GM11168 (cell line): ENCODE measurements around the gene EMID1.

ENCODE experiments used
- in situ Hi-C: fragments of 300-500 bp; cut with MboI; formaldehyde crosslinking; loops from one replicate; pipeline ENCODE4 v1.12.0; 2022; ENCODE audit warnings: low sequenced_read_pairs; ENCODE audit not compliant: unreplicated experiment

Gene EMID1

GRCh38 chr22:29272624-29273023 lies 66.9 kb downstream of the EMID1 start:
- in situ Hi-C loops: no loop called here

- in situ Hi-C loops: no loop called here
Measured at GRCh38 chr22:29275167-29275566, 69.5 kb downstream of the EMID1 start.

- in situ Hi-C loops: no loop called here
Measured at GRCh38 chr22:29275819-29276565, 70.3 kb downstream of the EMID1 start.

DNA sequence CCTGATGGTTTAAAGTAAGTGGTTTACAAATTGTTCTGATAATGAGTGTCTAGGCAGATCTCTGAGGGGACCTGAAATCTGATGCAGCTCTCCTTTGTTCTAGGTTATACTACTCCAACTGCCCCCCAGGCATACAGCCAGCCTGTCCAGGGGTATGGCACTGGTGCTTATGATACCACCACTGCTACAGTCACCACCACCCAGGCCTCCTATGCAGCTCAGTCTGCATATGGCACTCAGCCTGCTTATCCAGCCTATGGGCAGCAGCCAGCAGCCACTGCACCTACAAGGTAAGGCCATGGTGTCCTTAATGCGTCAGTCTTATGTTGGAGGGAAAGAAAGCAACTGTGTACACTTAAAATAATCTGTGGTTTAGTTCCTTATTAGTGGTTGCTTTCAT lies 72.2 kb downstream of the EMID1 start:
- in situ Hi-C loops: no loop called here

DNA sequence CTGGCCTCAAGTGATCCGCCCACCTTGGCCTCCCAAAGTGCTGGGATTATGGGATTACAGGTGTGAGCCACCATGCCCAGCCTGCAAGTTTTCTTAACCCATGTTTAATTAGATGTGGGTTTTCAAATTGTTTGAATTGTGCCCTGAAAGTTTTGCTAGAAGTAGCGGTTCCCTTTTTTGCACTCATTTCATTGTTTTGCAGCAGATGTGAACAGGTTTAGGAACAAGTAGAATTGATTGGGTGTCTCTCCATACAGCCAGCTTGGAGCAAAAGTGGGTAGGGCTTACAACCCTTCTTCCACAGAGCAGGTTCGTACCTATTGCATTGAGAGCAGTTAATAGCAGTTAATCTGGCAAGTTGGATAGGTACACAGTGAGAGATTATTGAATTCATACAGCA lies 78.5 kb downstream of the EMID1 start:
- in situ Hi-C loops: no loop called here

DNA sequence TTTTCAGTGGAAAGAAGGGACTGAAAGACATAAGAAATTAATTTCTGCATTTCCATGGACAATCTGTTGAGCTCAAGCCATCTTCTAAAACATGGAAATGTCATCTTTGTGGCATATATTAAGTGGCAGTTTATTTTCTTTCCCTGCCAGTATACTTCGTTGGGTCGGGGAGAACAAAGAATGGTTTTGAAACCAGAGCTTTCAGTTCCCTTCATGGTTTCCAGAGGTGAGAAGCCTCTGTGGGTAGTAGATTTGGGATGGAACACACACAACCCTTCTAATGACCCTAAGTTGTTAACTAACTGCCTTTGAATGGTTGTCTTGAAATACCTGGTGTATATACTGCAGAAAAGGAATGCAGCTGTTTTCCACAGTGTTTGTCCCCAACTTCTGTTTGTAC lies 83.1 kb downstream of the EMID1 start:
- in situ Hi-C loops: no loop called here

DNA sequence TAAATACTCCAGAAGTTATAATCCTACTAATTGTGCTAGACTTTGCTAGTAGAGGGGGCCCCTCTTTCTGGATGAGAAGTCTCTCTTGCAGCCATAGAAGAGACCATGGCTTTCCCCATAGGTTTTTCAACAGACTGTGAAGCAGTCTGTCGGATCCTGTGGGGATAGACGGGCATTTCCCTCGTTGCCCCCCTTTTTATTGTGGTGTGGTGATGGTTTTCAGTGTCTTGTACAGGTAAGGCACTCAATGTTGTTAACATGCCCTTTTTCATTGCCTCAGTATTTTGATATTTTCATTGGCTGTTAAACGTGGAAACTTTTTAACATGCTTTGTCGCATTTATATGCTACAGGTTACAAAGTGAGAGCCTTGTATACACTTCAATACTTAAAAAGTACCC lies 84.4 kb downstream of the EMID1 start:
- in situ Hi-C loops: no loop called here

- in situ Hi-C loops: no loop called here
Measured at GRCh38 chr22:29291215-29291614, 85.5 kb downstream of the EMID1 start.

- in situ Hi-C loops: no loop called here
Measured at GRCh38 chr22:29292379-29292778, 86.7 kb downstream of the EMID1 start.

GRCh38 chr22:29298641-29299040 lies 92.9 kb downstream of the EMID1 start:
- in situ Hi-C loops: no loop called here

GRCh38 chr22:29299136-29299900 lies 93.6 kb downstream of the EMID1 start:
- in situ Hi-C loops: no loop called here

- in situ Hi-C loops: no loop called here
Measured at GRCh38 chr22:29300467-29300806, 94.7 kb downstream of the EMID1 start.

- in situ Hi-C loops: no loop called here
Measured at GRCh38 chr22:29300807-29301601, 95.3 kb downstream of the EMID1 start.

DNA sequence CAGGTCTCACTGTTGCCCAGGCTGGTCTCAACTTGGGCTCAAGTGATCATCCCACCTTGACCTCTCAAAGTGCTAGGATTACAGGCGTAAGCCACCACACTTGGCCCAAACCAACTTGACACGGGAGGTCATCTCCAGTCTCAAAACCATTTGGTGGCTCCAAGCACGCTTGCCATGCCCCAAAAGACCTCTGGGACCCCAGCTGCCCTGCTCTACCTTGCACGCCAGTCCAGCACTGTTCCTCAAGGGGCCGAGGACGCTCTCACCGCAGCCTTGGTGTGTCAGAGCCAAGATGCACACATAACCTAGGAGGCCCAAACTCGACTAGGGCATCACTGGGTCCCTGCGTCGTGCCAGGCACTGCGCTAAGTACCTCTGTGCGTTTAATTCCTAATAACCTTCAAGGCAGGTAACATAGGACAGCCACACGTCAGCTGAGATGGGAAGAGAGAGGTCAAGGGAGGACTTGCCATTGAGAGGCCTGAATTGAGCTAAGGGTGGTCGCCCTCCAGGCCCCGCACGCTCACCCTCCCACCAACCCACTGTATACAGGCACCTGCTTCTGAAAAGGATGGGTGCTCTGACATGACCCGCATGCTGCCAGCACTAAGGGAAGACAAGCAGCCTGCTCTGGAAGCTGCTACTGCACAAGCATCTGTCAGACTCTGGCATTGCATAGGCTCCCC lies 96.2 kb downstream of the EMID1 start:
- in situ Hi-C loops: no loop called here

DNA sequence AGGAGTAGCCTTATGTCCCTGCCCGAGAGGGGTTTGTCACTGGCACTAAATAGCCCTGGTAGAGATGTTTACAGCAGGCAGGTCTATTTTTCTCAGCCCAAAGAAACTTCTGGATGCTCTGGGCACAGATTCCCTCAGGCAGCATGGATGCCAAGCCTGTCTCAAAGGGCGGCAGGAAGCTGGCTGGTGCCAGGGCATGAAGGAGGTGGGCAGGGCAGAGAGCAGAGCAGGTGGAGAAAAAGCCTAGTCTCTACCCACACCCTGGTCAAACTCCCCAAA lies 96.6 kb downstream of the EMID1 start:
- in situ Hi-C loops: no loop called here

DNA sequence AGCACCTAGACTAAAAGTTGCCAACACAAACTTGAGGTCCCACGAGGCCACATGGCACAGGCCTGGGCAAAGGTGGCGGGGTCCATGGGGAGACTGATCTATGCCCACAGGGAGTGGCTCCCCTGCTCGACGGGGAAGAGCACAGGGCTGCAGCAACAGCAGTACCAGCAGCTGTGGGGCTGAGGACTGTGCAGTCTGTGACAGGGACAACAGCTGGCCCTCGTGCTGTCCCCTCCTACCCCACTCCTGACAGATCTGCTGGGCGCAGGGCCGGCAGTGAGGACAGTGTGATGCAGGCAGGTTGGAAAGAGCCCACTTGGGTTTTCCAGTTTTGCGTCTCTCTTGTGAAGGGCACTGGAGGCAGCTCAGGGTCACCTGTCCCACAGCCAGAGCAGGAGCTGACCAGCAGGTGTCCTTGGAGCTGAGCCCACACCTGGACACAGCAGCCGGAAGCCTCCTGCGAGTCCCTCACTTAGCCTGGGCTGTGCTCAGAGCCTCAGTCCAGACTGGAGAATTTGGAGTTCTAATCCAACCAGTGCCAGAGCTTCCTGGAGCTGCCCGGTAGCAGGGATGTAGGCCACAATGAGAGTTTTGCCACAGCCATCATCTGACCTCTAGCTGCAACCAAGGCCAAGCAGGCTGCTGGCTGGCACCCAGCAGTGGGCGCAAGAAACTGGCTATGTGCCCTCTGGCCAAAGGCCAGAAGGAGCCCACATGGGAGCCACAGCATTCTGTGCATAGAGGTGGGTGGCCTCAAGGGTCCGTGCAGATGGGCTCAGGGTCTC lies 97.2 kb downstream of the EMID1 start:
- in situ Hi-C loops: no loop called here

GRCh38 chr22:29305836-29306174 lies 100.1 kb downstream of the EMID1 start:
- in situ Hi-C loops: no loop called here

DNA sequence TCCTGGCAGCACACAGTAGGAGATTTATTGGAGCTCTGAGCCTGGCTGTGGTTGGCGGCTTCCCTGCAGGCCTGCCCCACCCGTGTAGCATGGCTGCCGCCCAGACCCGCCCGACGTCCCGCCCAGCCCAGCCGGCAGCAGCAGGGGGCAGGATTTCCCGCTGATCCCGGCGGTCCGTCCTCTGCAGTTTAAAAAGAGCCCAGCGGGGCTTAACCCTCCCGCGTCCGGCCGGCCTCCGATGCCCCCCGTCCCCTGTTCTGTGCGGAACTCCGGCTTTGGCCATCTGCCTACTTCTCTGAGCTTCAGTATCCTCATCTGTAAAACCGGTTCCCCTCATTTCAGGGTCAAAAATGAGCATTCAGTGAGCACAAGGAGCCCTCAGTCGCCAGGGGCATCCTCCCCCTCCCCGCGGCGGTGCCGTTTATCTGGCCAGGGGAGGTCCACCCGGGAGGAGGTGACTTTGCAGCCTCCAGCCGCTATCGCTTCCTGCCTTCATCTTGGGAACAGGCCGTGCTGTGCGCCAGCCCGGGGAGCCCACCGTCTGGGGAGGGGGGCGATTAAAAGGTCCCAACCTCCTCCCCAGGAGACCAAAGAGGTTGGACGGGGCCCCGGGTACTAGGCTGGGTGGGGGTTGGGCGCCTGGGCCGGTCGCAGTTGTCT lies 100.6 kb downstream of the EMID1 start, which contains the start of gene GAS2L1:
Gene GAS2L1, plus strand, starts transcription at position 476 of the 660 bp plus-strand sequence. CDS start 1,456 bp downstream, outside the sequence.
- in situ Hi-C loops: no loop called here

DNA sequence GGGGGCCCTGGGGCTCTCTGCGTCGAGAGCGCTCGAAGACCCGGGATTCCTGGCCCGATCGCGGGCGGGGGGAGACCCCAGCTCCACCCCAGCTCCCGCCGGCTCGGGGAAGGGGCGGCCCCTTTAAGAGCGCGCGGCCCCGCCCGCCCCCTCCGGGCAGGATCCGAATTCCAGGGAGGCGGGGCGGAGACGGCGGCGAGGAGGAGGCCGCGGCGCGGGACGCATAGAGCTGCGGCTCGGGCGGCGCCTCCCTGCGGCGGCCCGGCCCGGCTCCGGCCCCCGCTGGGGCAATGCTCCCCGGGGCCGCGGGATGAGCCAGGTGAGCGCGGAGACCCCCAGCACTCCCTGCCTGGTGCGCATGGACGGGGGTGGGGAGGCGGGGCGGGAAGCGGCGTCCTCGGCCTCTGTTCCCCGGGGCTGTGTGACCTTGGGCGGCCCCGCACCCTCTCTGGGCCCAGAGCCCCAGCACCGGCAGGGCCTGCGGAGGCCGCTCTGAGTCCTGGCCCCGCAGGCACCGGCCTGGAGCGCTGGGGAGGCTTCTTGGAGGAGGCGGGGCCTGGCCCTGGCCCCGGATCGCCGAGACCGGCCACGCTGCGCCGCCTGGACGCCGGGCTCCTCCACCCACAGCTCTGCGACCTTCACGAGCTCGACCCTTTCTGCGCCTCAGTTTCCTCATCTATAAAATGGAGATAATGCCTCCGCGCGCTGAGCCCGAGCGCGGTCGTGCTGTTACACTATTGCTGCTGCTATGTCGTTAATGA lies 101.3 kb downstream of the EMID1 start:
- in situ Hi-C loops: no loop called here
